Activated T-helper 1 cell treated with anti-CD3 and anti-CD28 coated beads, Interleukin-12 subunit alpha, Interleukin-12 subunit beta, Interleukin-2, Interleukin-4 antibody, amounts not matched to agents 30 ng/mL and 10 ng/mL and 1 ng/mL, durations not matched to agents 14 hours and 24 hours and 36 hours (primary cell): ENCODE results near the gene NOTCH4. TPM values are rescaled to one million over a fixed set of nuclear protein-coding genes. Genes with fewer than 3 reads are reported as not detected.
"Not testable (repeated sequence)": the region's sequence is repeated elsewhere in the genome, so short reads cannot be mapped to it uniquely, and the experiment has no call there.

ENCODE experiments used
- DNase-seq: peaks from one replicate; pipeline ENCODE4 v3.0.0; 2021; ENCODE audit warnings: low spot score
- H3K27ac Mint-ChIP-seq: one replicate; pipeline ENCODE4 v1.8.0; 2021; ENCODE audit warnings: mild to moderate bottlenecking, mixed read lengths
- H3K27me3 Mint-ChIP-seq: one replicate; pipeline ENCODE4 v1.8.0; 2022; ENCODE audit warnings: mild to moderate bottlenecking, moderate library complexity, mixed read lengths; ENCODE audit not compliant: insufficient read depth
- H3K36me3 Mint-ChIP-seq: one replicate; pipeline ENCODE4 v1.8.0; 2021; ENCODE audit warnings: low read depth, mixed read lengths
- H3K4me1 Mint-ChIP-seq: one replicate; pipeline ENCODE4 v1.8.0; 2021; ENCODE audit warnings: low read depth, mixed read lengths
- H3K4me3 Mint-ChIP-seq: one replicate; pipeline ENCODE4 v1.8.0; 2021; ENCODE audit warnings: mild to moderate bottlenecking, moderate library complexity, mixed read lengths
- H3K9me3 Mint-ChIP-seq: one replicate; pipeline ENCODE4 v1.8.0; 2021; ENCODE audit warnings: mixed read lengths
- intact Hi-C: fragments of 100-400 bp; cut with micrococcal nuclease; formaldehyde crosslinking; loops from one replicate; pipeline ENCODE4 v1.15.1; 2024
- total RNA-seq: library from RNA; stranded (reverse); gene quantifications from 2 replicates; pipeline ENCODE4 v1.2.3, GENCODE V29; 2022

The NOTCH4 gene
- total RNA-seq, 1 donor from 2014 or later, result 0.73 TPM

- H3K36me3 Mint-ChIP-seq, H3K9me3 Mint-ChIP-seq, H3K4me3 Mint-ChIP-seq, H3K27ac Mint-ChIP-seq, intact Hi-C loops, DNase-seq: not testable (repeated sequence)
- Mint-ChIP-seq H3K4me1 (peaks cover 27% of the 10 kb centered on the region), H3K27me3 (peaks cover 15% of the 10 kb centered on the region)
Observed at GRCh38 chr6:32242318-32242813, 18.5 kb upstream of the NOTCH4 start.

GRCh38 chr6:32240686-32241085 is 16.8 kb upstream of the NOTCH4 start:
- Mint-ChIP-seq H3K4me3 (no peak overlapping the region), H3K27me3 (peaks cover 15% of the 10 kb centered on the region), H3K36me3 (no peaks in the 10 kb centered on the region), H3K9me3 (no peaks in the 10 kb centered on the region), H3K4me1 (peaks cover 27% of the 10 kb centered on the region), H3K27ac (peak overlapping the region; percentile 54)
- intact Hi-C loops, result no loop called here
- DNase-seq, result no peak

GRCh38 chr6:32239462-32239861 is 15.6 kb upstream of the NOTCH4 start:
- Mint-ChIP-seq H3K27ac (no peak overlapping the region), H3K4me1 (peaks cover 18% of the 10 kb centered on the region), H3K9me3 (no peaks in the 10 kb centered on the region), H3K4me3 (no peak overlapping the region), H3K36me3 (no peaks in the 10 kb centered on the region), H3K27me3 (peaks cover 12% of the 10 kb centered on the region)
- intact Hi-C loops, result no loop called here
- no peak for DNase-seq

- intact Hi-C loops, result no loop called here
- H3K27me3 Mint-ChIP-seq, result peaks cover 4% of the 10 kb centered on the region
- no peak overlapping the region for H3K4me3 Mint-ChIP-seq
- no peak overlapping the region for H3K27ac Mint-ChIP-seq
- H3K4me1 Mint-ChIP-seq, result no peaks in the 10 kb centered on the region
- H3K9me3 Mint-ChIP-seq, result no peaks in the 10 kb centered on the region
- H3K36me3 Mint-ChIP-seq, result no peaks in the 10 kb centered on the region
- no peak for DNase-seq
Observed at GRCh38 chr6:32234934-32235333, 11.1 kb upstream of the NOTCH4 start.

- Mint-ChIP-seq H3K27ac (no peak overlapping the region), H3K27me3 (no peaks in the 10 kb centered on the region), H3K4me1 (no peaks in the 10 kb centered on the region), H3K36me3 (no peaks in the 10 kb centered on the region), H3K4me3 (no peak overlapping the region), H3K9me3 (no peaks in the 10 kb centered on the region)
- intact Hi-C loops, result no loop called here
- DNase-seq, result no peak
Observed at GRCh38 chr6:32226434-32226833, 2.6 kb upstream of the NOTCH4 start.

GRCh38 chr6:32224696-32225095 is 829 bp upstream of the NOTCH4 start:
- Mint-ChIP-seq H3K4me1 (no peaks in the 10 kb centered on the region), H3K4me3 (no peak overlapping the region), H3K27me3 (no peaks in the 10 kb centered on the region), H3K9me3 (no peaks in the 10 kb centered on the region), H3K27ac (no peak overlapping the region), H3K36me3 (no peaks in the 10 kb centered on the region)
- intact Hi-C loops, result no loop called here
- DNase-seq, result no peak

GRCh38 chr6:32222333-32223230 is 1.3 kb downstream of the NOTCH4 start:
- Mint-ChIP-seq H3K36me3 (no peaks in the 10 kb centered on the region), H3K4me3 (no peak overlapping the region)
- intact Hi-C loops, result no loop called here

GRCh38 chr6:32220021-32220420 is 3.8 kb downstream of the NOTCH4 start:
- Mint-ChIP-seq H3K27ac (no peak overlapping the region), H3K27me3 (peaks cover 3% of the 10 kb centered on the region), H3K4me1 (no peaks in the 10 kb centered on the region), H3K36me3 (no peaks in the 10 kb centered on the region), H3K9me3 (no peaks in the 10 kb centered on the region), H3K4me3 (no peak overlapping the region)
- no peak for DNase-seq
- intact Hi-C loops, result no loop called here

More at GRCh38 chr6:32222333-32223230, 1.3 kb downstream of the NOTCH4 start:
- Mint-ChIP-seq H3K27me3 (no peaks in the 10 kb centered on the region), H3K4me1 (no peaks in the 10 kb centered on the region), H3K27ac (no peak overlapping the region), H3K9me3 (no peaks in the 10 kb centered on the region)
- no peak for DNase-seq

- H3K4me1 Mint-ChIP-seq, result no peaks in the 10 kb centered on the region
- H3K27ac Mint-ChIP-seq, result no peak overlapping the region
- intact Hi-C loops, result no loop called here
- peaks cover 7% of the 10 kb centered on the region for H3K27me3 Mint-ChIP-seq
- H3K36me3 Mint-ChIP-seq, result no peaks in the 10 kb centered on the region
- no peaks in the 10 kb centered on the region for H3K9me3 Mint-ChIP-seq
- no peak overlapping the region for H3K4me3 Mint-ChIP-seq
- no peak for DNase-seq
Observed at GRCh38 chr6:32218167-32218566, 5.7 kb downstream of the NOTCH4 start.

GRCh38 chr6:32216998-32217397 is 6.9 kb downstream of the NOTCH4 start:
- intact Hi-C loops, result no loop called here
- H3K36me3 Mint-ChIP-seq, result no peaks in the 10 kb centered on the region
- H3K27me3 Mint-ChIP-seq, result peaks cover 7% of the 10 kb centered on the region
- no peak overlapping the region for H3K4me3 Mint-ChIP-seq
- no peak for DNase-seq
- no peaks in the 10 kb centered on the region for H3K4me1 Mint-ChIP-seq
- no peaks in the 10 kb centered on the region for H3K9me3 Mint-ChIP-seq
- H3K27ac Mint-ChIP-seq, result no peak overlapping the region

GRCh38 chr6:32216285-32216684 is 7.6 kb downstream of the NOTCH4 start:
- no peak for DNase-seq
- Mint-ChIP-seq H3K4me3 (no peak overlapping the region), H3K27me3 (peaks cover 9% of the 10 kb centered on the region), H3K36me3 (no peaks in the 10 kb centered on the region), H3K27ac (no peak overlapping the region), H3K4me1 (no peaks in the 10 kb centered on the region), H3K9me3 (no peaks in the 10 kb centered on the region)
- intact Hi-C loops, result no loop called here

GRCh38 chr6:32215617-32216016 is 8.2 kb downstream of the NOTCH4 start:
- H3K27me3 Mint-ChIP-seq, result peaks cover 10% of the 10 kb centered on the region
- no peak overlapping the region for H3K4me3 Mint-ChIP-seq
- intact Hi-C loops, result no loop called here
- H3K36me3 Mint-ChIP-seq, result no peaks in the 10 kb centered on the region
- no peak for DNase-seq
- no peaks in the 10 kb centered on the region for H3K4me1 Mint-ChIP-seq
- H3K27ac Mint-ChIP-seq, result no peak overlapping the region
- H3K9me3 Mint-ChIP-seq, result no peaks in the 10 kb centered on the region

- Mint-ChIP-seq H3K27ac (no peak overlapping the region), H3K4me3 (no peak overlapping the region), H3K9me3 (no peaks in the 10 kb centered on the region), H3K27me3 (peaks cover 13% of the 10 kb centered on the region), H3K4me1 (no peaks in the 10 kb centered on the region), H3K36me3 (no peaks in the 10 kb centered on the region)
- no peak for DNase-seq
- intact Hi-C loops, result no loop called here
Observed at GRCh38 chr6:32214126-32214525, 9.7 kb downstream of the NOTCH4 start.
